SK-N-SH (cell line): ENCODE data around the gene SLC28A3. TPM values are rescaled to one million over a fixed set of nuclear protein-coding genes. Genes with fewer than 3 reads are reported as not detected.
A peak's percentile ranks its signal among the peaks of the same experiment; 100 is the strongest.

Source experiments
- CTCF ChIA-PET: fragments of 300-600, 350-600 bp; formaldehyde crosslinking; extraction: SDS; loops from one replicate; lab custom pipeline; 2021; lab: Yijun Ruan, JAX
- POLR2A ChIA-PET: fragments of 350-600 bp; sonication (Branson Sonifier 250); formaldehyde crosslinking; extraction: SDS; loops from one replicate; lab custom pipeline; 2020; ENCODE audit warnings: antibody characterized with exemption, inconsistent platforms; lab: Yijun Ruan, JAX
- DNase-seq: peaks from one replicate; pipeline ENCODE4 v3.0.0; 2012
- H2AFZ ChIP-seq: fragments of 200-600 bp; sonication (generic); 2 replicates; pipeline ENCODE4 v1.8.1; 2016; ENCODE audit warnings: antibody characterized with exemption, mild to moderate bottlenecking, low read depth
- H3F3A ChIP-seq: fragments of 200-600 bp; sonication (generic); replicated peaks from 2 replicates; pipeline ENCODE3; 2016; ENCODE audit warnings: antibody characterized with exemption, mild to moderate bottlenecking; ENCODE audit not compliant: insufficient read depth
- H3K27ac ChIP-seq, 2 experiments: fragments of 200-500 bp in 1 of 2; fragments of 200-600 bp in 1 of 2; sonication (Bioruptor generic) in 1 of 2; sonication (generic), shearing (Covaris generic) in 1 of 2; 2 replicates each; pipeline versions ENCODE4 v1.5.1 to v1.6.1; 2014 to 2016; ENCODE audit warnings: low read depth in 2 of 2, inconsistent platforms in 1 of 2, low read length in 1 of 2, mild to moderate bottlenecking in 1 of 2, mixed read lengths in 1 of 2
- H3K27me3 ChIP-seq: fragments of 200-600 bp; sonication (generic), shearing (Covaris generic); 2 replicates; pipeline ENCODE4 v1.6.1; 2016; ENCODE audit warnings: mixed run types; ENCODE audit not compliant: insufficient read depth
- H3K36me3 ChIP-seq, 2 experiments: fragments of 200-500 bp in 1 of 2; fragments of 200-600 bp in 1 of 2; sonication (Bioruptor generic) in 1 of 2; sonication (generic) in 1 of 2; replicated peaks in 1 of 2; 2 replicates each; pipeline versions ENCODE3 to v1.5.1; 2014 to 2016; ENCODE audit warnings: low read length in 1 of 2, mild to moderate bottlenecking in 1 of 2; ENCODE audit not compliant: insufficient read depth in 2 of 2, control insufficient read depth in 1 of 2
- H3K4me1 ChIP-seq, 2 experiments: fragments of 200-500 bp in 1 of 2; fragments of 200-600 bp in 1 of 2; sonication (Bioruptor generic) in 1 of 2; sonication (generic), shearing (Covaris generic) in 1 of 2; 2 replicates each; pipeline versions ENCODE4 v1.5.1 to v1.6.1; 2014 to 2016; ENCODE audit warnings: low read depth in 1 of 2, low read length in 1 of 2, mixed run types in 1 of 2; ENCODE audit not compliant: insufficient read depth in 2 of 2, control insufficient read depth in 1 of 2
- H3K4me2 ChIP-seq: fragments of 200-600 bp; sonication (generic), shearing (Covaris generic); 2 replicates; pipeline ENCODE4 v1.6.1; 2017; ENCODE audit warnings: mixed run types
- H3K4me3 ChIP-seq, 2 experiments: fragments of 200-500 bp in 1 of 2; fragments of 200-600 bp in 1 of 2; sonication (Bioruptor generic) in 1 of 2; sonication (generic), shearing (Covaris generic) in 1 of 2; 2 replicates each; pipeline versions ENCODE4 v1.5.1 to v1.8.1; 2014 to 2016; ENCODE audit warnings: low read depth in 2 of 2, inconsistent platforms in 1 of 2, low read length in 1 of 2, mild to moderate bottlenecking in 1 of 2, mixed read lengths in 1 of 2, moderate library complexity in 1 of 2
- H3K79me2 ChIP-seq: fragments of 200-600 bp; sonication (generic); 2 replicates; pipeline ENCODE4 v1.8.1; 2017; ENCODE audit warnings: mild to moderate bottlenecking; ENCODE audit not compliant: insufficient read depth
- H3K9ac ChIP-seq: fragments of 200-600 bp; sonication (generic); 2 replicates; pipeline ENCODE4 v1.6.1; 2017; ENCODE audit warnings: mixed run types
- H3K9me2 ChIP-seq: fragments of 200-600 bp; sonication (generic); 2 replicates; pipeline ENCODE4 v1.6.1; 2017; ENCODE audit warnings: mixed run types
- H3K9me3 ChIP-seq: fragments of 200-600 bp; sonication (generic); 2 replicates; pipeline ENCODE4 v1.6.1; 2017; ENCODE audit warnings: mixed run types, mild to moderate bottlenecking, moderate library complexity
- H4K20me1 ChIP-seq: fragments of 200-600 bp; sonication (generic); 2 replicates; pipeline ENCODE4 v1.6.1; 2017; ENCODE audit warnings: mild to moderate bottlenecking, mixed run types; ENCODE audit not compliant: insufficient read depth
- CHD2 ChIP-seq: fragments of 150-350 bp; IDR thresholded peaks from 2 replicates; pipeline ENCODE4 v1.6.1; 2018; ENCODE audit warnings: low read length; ENCODE audit not compliant: partially characterized antibody
- EP300 ChIP-seq, 2 experiments: IDR thresholded peaks; 2 replicates each; pipeline versions ENCODE4 v1.4.0 to v1.6.1; 2012; ENCODE audit warnings: borderline replicate concordance in 1 of 2, low read depth in 1 of 2, low read length in 1 of 2
- EZH2phosphoT487 ChIP-seq: fragments of 200-600 bp; sonication (generic); IDR thresholded peaks from 2 replicates; pipeline ENCODE4 v1.6.1; 2017; ENCODE audit warnings: low read depth, mixed run types, mild to moderate bottlenecking, antibody characterized with exemption, moderate library complexity, borderline replicate concordance
- FOSL2 ChIP-seq: IDR thresholded peaks from 2 replicates; pipeline ENCODE4 v1.4.0; 2012; ENCODE audit warnings: low read depth, mild to moderate bottlenecking, moderate library complexity, borderline replicate concordance
- FOXM1 ChIP-seq: IDR thresholded peaks from 2 replicates; pipeline ENCODE4 v1.4.0; 2012; ENCODE audit warnings: low read depth, mild to moderate bottlenecking
- GATA2 ChIP-seq: sonication (generic); formaldehyde crosslinking; IDR thresholded peaks from 2 replicates; pipeline ENCODE4 v1.5.0; 2020; ENCODE audit warnings: mild to moderate bottlenecking, missing genetic modification reagents
- JUND ChIP-seq: IDR thresholded peaks from 2 replicates; pipeline ENCODE4 v1.4.0; 2012
- MEF2A ChIP-seq: IDR thresholded peaks from 2 replicates; pipeline ENCODE4 v1.4.0; 2012; ENCODE audit warnings: low read depth, borderline replicate concordance
- NFIC ChIP-seq: IDR thresholded peaks from 2 replicates; pipeline ENCODE4 v1.4.0; 2012; ENCODE audit warnings: borderline replicate concordance
- NRF1 ChIP-seq: IDR thresholded peaks from 2 replicates; pipeline ENCODE4 v1.6.1; 2012; ENCODE audit warnings: low read depth, mild to moderate bottlenecking, low read length
- POLR2AphosphoS5 ChIP-seq: IDR thresholded peaks from 2 replicates; pipeline ENCODE4 v1.6.1; 2012; ENCODE audit warnings: low read depth, low read length
- RAD21 ChIP-seq: IDR thresholded peaks from 2 replicates; pipeline ENCODE4 v1.6.1; 2012; ENCODE audit warnings: mild to moderate bottlenecking, low read length
- RCOR1 ChIP-seq: fragments of 150-350 bp; IDR thresholded peaks from 2 replicates; pipeline ENCODE4 v1.6.1; 2017; ENCODE audit warnings: antibody characterized with exemption, low read length
- RFX5 ChIP-seq: IDR thresholded peaks from 2 replicates; pipeline ENCODE4 v1.6.1; 2012; ENCODE audit warnings: mild to moderate bottlenecking, improper control_type of control experiment, low read length
- RXRA ChIP-seq: IDR thresholded peaks from 2 replicates; pipeline ENCODE4 v1.4.0; 2012; ENCODE audit warnings: low read depth, mild to moderate bottlenecking, borderline replicate concordance
- SIN3A ChIP-seq: IDR thresholded peaks from 2 replicates; pipeline ENCODE4 v1.6.1; 2012; ENCODE audit warnings: low read depth, mild to moderate bottlenecking, low read length, moderate library complexity, borderline replicate concordance
- SMC3 ChIP-seq: IDR thresholded peaks from 2 replicates; pipeline ENCODE4 v1.6.1; 2012; ENCODE audit warnings: low read depth, low read length, improper control_type of control experiment
- TCF12 ChIP-seq: IDR thresholded peaks from 2 replicates; pipeline ENCODE4 v1.4.0; 2012
- TEAD4 ChIP-seq: IDR thresholded peaks from 2 replicates; pipeline ENCODE4 v1.4.0; 2012; ENCODE audit warnings: mild to moderate bottlenecking, borderline replicate concordance; ENCODE audit not compliant: insufficient read depth
- YY1 ChIP-seq: IDR thresholded peaks from 2 replicates; pipeline ENCODE4 v1.4.0; 2012; ENCODE audit warnings: low read depth, mild to moderate bottlenecking
- WGBS: methylation state at CpG from one replicate; pipeline ENCODE4 v1.1.6; 2017; ENCODE audit warnings: low lambda C conversion rate; 5-methylcytosine and 5-hydroxymethylcytosine counted together
- polyA plus RNA-seq, 3 experiments: library from polyadenylated mRNA; depleted of rRNA; stranded (reverse); fragments of >200 nt; gene quantifications; 2 replicates each; pipeline ENCODE4 v1.2.3, GENCODE V29; 2012
- TF ChIP-seq, protein P1 (sequence below): IDR thresholded peaks from 2 replicates; pipeline ENCODE4; 2012
- TF ChIP-seq, protein P2 (sequence below): IDR thresholded peaks from 2 replicates; pipeline ENCODE4 v1.4.0; 2012; ENCODE audit warnings: low read depth
- TF ChIP-seq, protein P3 (sequence below): fragments of 150-350 bp; IDR thresholded peaks from 2 replicates; pipeline ENCODE4 v1.6.1; 2017; ENCODE audit warnings: antibody characterized with exemption, low read length, low read depth, borderline replicate concordance
- TF ChIP-seq, protein P4 (sequence below): IDR thresholded peaks from 2 replicates; pipeline ENCODE4 v1.4.0; 2012; ENCODE audit warnings: low read depth, borderline replicate concordance
- TF ChIP-seq, protein P5 (sequence below): fragments of 200-600 bp; sonication (generic); IDR thresholded peaks from 2 replicates; pipeline ENCODE4 v1.6.1; 2017; ENCODE audit warnings: antibody characterized with exemption, mild to moderate bottlenecking, moderate library complexity
- TF ChIP-seq, protein P6 (sequence below): fragments of 150-350 bp; IDR thresholded peaks from 2 replicates; pipeline ENCODE4 v1.6.1; 2016; ENCODE audit warnings: mild to moderate bottlenecking, low read depth, low read length

Gene SLC28A3
- polyA plus RNA-seq, 1 of the 3 experiments (the other 2 are of a cell fraction) = 0.23 TPM

DNA sequence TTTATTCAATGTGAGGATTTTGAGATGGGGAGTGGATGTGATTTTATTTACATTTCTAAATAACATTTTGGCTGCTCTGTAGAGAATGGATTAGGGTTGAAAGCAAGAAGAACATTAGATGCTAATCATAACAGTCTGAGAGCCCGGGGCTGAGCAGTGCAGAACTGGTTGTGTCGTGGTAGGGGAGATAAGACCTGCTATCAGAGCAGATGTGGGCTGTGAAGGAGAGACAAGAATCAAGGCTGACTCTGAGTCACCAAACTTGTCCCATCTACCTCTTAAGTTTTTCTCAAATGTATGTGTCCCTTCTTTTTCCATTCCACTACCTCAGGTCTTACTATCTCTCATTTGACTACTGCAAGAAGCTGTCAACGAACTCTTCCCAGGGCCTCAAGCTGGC is 35.4 kb upstream of the SLC28A3 start:
- Histone ChIP-seq H3K27ac (peak overlapping the region in 1 of 2 experiments; percentile 3; a peak in 1 of 4 replicates), H3K4me1 (peaks cover 0 to 5% of the 10 kb centered on the region in 2 experiments; a peak in 1 of 4 replicates), H3K4me3 (no peak overlapping the region), H2AFZ (no peak overlapping the region), H3K9me3 (no peaks in the 10 kb centered on the region), H3K9ac (no peak overlapping the region), H3F3A (no peaks in the 10 kb centered on the region), H3K36me3 (no peaks in the 10 kb centered on the region), H3K79me2 (no peaks in the 10 kb centered on the region), H3K4me2 (no peak overlapping the region), H4K20me1 (no peaks in the 10 kb centered on the region), H3K27me3 (no peaks in the 10 kb centered on the region), H3K9me2 (no peaks in the 10 kb centered on the region)
- DNase-seq = peak; percentile 36
- ChIA-PET CTCF (interaction anchor here (1.0 to 1.5 kb wide), 2 partner anchors 21 to 322 kb away, joined by 3 to 4 read pairs; no protein-coding TSS in a partner anchor), POLR2A (no interaction called here)
- TF ChIP-seq, protein P1, sequence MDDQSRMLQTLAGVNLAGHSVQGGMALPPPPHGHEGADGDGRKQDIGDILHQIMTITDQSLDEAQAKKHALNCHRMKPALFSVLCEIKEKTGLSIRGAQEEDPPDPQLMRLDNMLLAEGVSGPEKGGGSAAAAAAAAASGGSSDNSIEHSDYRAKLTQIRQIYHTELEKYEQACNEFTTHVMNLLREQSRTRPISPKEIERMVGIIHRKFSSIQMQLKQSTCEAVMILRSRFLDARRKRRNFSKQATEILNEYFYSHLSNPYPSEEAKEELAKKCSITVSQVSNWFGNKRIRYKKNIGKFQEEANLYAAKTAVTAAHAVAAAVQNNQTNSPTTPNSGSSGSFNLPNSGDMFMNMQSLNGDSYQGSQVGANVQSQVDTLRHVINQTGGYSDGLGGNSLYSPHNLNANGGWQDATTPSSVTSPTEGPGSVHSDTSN = no peak
- peak; percentile 62; the same call in 1 of the 2 replicates for TF ChIP-seq RCOR1
- peak; percentile 68 for TF ChIP-seq GATA2
- TF ChIP-seq EP300 (IDR thresholded peaks at IDR 0.05; ENCODE audit: borderline replicate concordance in 1 of 2, low read depth in 1 of 2, low read length in 1 of 2) = peak in 1 of 2 experiments; percentile 85; a peak in 2 of 4 replicates
- TF ChIP-seq RXRA = no peak
- TF ChIP-seq, protein P2, sequence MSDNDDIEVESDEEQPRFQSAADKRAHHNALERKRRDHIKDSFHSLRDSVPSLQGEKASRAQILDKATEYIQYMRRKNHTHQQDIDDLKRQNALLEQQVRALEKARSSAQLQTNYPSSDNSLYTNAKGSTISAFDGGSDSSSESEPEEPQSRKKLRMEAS = no peak
- no peak for TF ChIP-seq TEAD4
- no peak for TF ChIP-seq MEF2A
- TF ChIP-seq RFX5 = no peak
- TF ChIP-seq, protein P3, sequence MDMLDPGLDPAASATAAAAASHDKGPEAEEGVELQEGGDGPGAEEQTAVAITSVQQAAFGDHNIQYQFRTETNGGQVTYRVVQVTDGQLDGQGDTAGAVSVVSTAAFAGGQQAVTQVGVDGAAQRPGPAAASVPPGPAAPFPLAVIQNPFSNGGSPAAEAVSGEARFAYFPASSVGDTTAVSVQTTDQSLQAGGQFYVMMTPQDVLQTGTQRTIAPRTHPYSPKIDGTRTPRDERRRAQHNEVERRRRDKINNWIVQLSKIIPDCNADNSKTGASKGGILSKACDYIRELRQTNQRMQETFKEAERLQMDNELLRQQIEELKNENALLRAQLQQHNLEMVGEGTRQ = no peak
- no peak for TF ChIP-seq RAD21
- TF ChIP-seq, protein P4, sequence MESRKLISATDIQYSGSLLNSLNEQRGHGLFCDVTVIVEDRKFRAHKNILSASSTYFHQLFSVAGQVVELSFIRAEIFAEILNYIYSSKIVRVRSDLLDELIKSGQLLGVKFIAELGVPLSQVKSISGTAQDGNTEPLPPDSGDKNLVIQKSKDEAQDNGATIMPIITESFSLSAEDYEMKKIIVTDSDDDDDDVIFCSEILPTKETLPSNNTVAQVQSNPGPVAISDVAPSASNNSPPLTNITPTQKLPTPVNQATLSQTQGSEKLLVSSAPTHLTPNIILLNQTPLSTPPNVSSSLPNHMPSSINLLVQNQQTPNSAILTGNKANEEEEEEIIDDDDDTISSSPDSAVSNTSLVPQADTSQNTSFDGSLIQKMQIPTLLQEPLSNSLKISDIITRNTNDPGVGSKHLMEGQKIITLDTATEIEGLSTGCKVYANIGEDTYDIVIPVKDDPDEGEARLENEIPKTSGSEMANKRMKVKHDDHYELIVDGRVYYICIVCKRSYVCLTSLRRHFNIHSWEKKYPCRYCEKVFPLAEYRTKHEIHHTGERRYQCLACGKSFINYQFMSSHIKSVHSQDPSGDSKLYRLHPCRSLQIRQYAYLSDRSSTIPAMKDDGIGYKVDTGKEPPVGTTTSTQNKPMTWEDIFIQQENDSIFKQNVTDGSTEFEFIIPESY = no peak
- TF ChIP-seq, protein P5, sequence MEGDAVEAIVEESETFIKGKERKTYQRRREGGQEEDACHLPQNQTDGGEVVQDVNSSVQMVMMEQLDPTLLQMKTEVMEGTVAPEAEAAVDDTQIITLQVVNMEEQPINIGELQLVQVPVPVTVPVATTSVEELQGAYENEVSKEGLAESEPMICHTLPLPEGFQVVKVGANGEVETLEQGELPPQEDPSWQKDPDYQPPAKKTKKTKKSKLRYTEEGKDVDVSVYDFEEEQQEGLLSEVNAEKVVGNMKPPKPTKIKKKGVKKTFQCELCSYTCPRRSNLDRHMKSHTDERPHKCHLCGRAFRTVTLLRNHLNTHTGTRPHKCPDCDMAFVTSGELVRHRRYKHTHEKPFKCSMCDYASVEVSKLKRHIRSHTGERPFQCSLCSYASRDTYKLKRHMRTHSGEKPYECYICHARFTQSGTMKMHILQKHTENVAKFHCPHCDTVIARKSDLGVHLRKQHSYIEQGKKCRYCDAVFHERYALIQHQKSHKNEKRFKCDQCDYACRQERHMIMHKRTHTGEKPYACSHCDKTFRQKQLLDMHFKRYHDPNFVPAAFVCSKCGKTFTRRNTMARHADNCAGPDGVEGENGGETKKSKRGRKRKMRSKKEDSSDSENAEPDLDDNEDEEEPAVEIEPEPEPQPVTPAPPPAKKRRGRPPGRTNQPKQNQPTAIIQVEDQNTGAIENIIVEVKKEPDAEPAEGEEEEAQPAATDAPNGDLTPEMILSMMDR = no peak
- no peak for TF ChIP-seq FOSL2
- TF ChIP-seq SIN3A = no peak
- TF ChIP-seq JUND = no peak
- TF ChIP-seq, protein P6, sequence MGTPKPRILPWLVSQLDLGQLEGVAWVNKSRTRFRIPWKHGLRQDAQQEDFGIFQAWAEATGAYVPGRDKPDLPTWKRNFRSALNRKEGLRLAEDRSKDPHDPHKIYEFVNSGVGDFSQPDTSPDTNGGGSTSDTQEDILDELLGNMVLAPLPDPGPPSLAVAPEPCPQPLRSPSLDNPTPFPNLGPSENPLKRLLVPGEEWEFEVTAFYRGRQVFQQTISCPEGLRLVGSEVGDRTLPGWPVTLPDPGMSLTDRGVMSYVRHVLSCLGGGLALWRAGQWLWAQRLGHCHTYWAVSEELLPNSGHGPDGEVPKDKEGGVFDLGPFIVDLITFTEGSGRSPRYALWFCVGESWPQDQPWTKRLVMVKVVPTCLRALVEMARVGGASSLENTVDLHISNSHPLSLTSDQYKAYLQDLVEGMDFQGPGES = no peak
- TF ChIP-seq CHD2 = no peak
- no peak for TF ChIP-seq TCF12
- TF ChIP-seq NRF1 = no peak
- TF ChIP-seq FOXM1 = no peak
- TF ChIP-seq EZH2phosphoT487 = no peak
- TF ChIP-seq SMC3 = no peak
- TF ChIP-seq POLR2AphosphoS5 = no peak
- no peak for TF ChIP-seq NFIC
- TF ChIP-seq YY1 = no peak
- WGBS = 7% methylated on average over 3 of the region's 3 CpGs
